Loucy (cell line): ENCODE measurements around the gene ALDH18A1.

ENCODE experiments used
- H2AFZ ChIP-seq: fragments of 200-600 bp; sonication (generic); 2 replicates; pipeline ENCODE4 v1.6.0; 2016; ENCODE audit warnings: antibody characterized with exemption, mild to moderate bottlenecking, low read length, moderate library complexity
- H3F3A ChIP-seq: fragments of 200-600 bp; 2 replicates; pipeline ENCODE4 v1.6.0; 2016; ENCODE audit warnings: antibody characterized with exemption, low read depth, mild to moderate bottlenecking
- H3K27me3 ChIP-seq: fragments of 200-600 bp; sonication (generic); 2 replicates; pipeline ENCODE4 v1.6.1; 2014; ENCODE audit warnings: low read length, mild to moderate bottlenecking; ENCODE audit not compliant: insufficient read depth, poor library complexity, severe bottlenecking
- H3K36me3 ChIP-seq: fragments of 200-600 bp; sonication (generic); 2 replicates; pipeline ENCODE4 v1.6.1; 2016; ENCODE audit warnings: low read length; ENCODE audit not compliant: insufficient read depth
- H3K4me1 ChIP-seq: fragments of 200-600 bp; sonication (generic); 2 replicates; pipeline ENCODE4 v1.5.1; 2014; ENCODE audit warnings: low read length, mild to moderate bottlenecking; ENCODE audit not compliant: insufficient read depth, poor library complexity, severe bottlenecking
- H3K4me2 ChIP-seq: fragments of 200-600 bp; sonication (generic); 2 replicates; pipeline ENCODE4 v1.6.0; 2014; ENCODE audit warnings: antibody characterized with exemption, low read length, low read depth, mild to moderate bottlenecking; ENCODE audit not compliant: poor library complexity, severe bottlenecking
- H3K4me3 ChIP-seq: fragments of 200-600 bp; sonication (generic); 2 replicates; pipeline ENCODE4 v1.5.1; 2014; ENCODE audit warnings: low read length, mild to moderate bottlenecking, mixed read lengths; ENCODE audit not compliant: poor library complexity, severe bottlenecking
- H3K79me2 ChIP-seq: fragments of 200-600 bp; sonication (generic); 2 replicates; pipeline ENCODE4 v1.6.1; 2014; ENCODE audit warnings: low read length; ENCODE audit not compliant: insufficient read depth
- H3K9ac ChIP-seq: fragments of 200-600 bp; sonication (generic); 2 replicates; pipeline ENCODE4 v1.6.0; 2014; ENCODE audit warnings: mild to moderate bottlenecking, low read depth, low read length, moderate library complexity; ENCODE audit not compliant: poor library complexity, severe bottlenecking
- H3K9me2 ChIP-seq: fragments of 200-600 bp; sonication (generic); replicated peaks from 2 replicates; pipeline ENCODE4 v1.6.1; 2016; ENCODE audit warnings: low read depth, low read length, mixed read lengths
- H3K9me3 ChIP-seq: fragments of 200-600 bp; sonication (generic); 2 replicates; pipeline ENCODE4 v1.6.1; 2014; ENCODE audit warnings: mild to moderate bottlenecking, antibody characterized with exemption, low read length, low read depth; ENCODE audit not compliant: insufficient read depth
- H4K20me1 ChIP-seq: fragments of 200-600 bp; sonication (generic); 2 replicates; pipeline ENCODE4 v1.6.0; 2014; ENCODE audit warnings: antibody characterized with exemption, low read length, mild to moderate bottlenecking; ENCODE audit not compliant: insufficient read depth, poor library complexity, severe bottlenecking
- CTCF ChIP-seq: fragments of 200-600 bp; sonication (generic); conservative IDR thresholded peaks from 2 replicates; pipeline ENCODE4 v1.5.1; 2014; ENCODE audit warnings: mild to moderate bottlenecking, antibody characterized with exemption, low read length
- EZH2phosphoT487 ChIP-seq: fragments of 200-600 bp; IDR thresholded peaks from 2 replicates; pipeline ENCODE4 v1.6.1; 2018; ENCODE audit warnings: antibody characterized with exemption, mild to moderate bottlenecking, moderate library complexity, borderline replicate concordance

ALDH18A1 gene

DNA sequence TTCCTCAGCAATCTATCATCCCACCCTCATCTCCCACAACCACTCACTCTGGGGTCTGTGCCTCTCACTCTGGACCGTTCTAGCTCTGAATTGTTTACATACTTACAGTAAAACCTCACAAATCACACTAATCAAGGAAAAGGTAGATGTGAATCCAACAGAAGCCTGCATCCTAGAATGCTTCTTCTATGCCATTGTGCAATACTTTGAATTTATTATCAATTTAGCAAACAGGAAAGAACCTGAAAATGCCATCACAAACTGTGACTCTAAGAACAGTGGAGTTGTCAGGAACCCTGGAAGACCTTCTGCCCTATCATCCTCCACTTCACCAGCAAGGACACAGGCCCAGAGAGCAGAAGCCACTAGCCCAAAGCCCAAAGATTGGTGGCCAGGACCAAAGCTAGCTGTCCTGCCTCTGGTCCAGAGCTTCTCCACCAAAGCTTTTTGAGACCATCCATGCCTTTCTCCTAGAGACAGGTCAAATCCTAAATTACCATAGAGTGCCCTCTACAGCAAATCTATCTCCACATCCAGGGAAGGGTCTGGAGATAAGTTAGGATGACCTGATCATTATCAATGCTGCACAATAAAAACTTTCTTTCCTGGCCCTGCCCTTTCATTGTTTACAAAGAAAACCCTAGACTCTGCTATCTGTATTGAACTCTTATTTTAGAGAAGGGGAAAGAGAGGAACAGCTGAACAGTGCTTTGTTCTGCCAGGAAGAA, 97.8 kb downstream of the ALDH18A1 start:
- H4K20me1 ChIP-seq: no peaks in the 10 kb centered on the region
- no peak overlapping the region for H3K9ac ChIP-seq
- no peaks in the 10 kb centered on the region for H3K27me3 ChIP-seq
- no peaks in the 10 kb centered on the region for H3K9me3 ChIP-seq
- no peaks in the 10 kb centered on the region for H3K36me3 ChIP-seq
- H3K79me2 ChIP-seq: no peaks in the 10 kb centered on the region
- TF ChIP-seq CTCF: no peak
- no peak for TF ChIP-seq EZH2phosphoT487
- no peaks in the 10 kb centered on the region for H3K9me2 ChIP-seq
- no peaks in the 10 kb centered on the region for H3K4me1 ChIP-seq
- H3K4me2 ChIP-seq: no peak overlapping the region
- no peak overlapping the region for H3K4me3 ChIP-seq
- no peaks in the 10 kb centered on the region for H3F3A ChIP-seq
- no peak overlapping the region for H2AFZ ChIP-seq

DNA sequence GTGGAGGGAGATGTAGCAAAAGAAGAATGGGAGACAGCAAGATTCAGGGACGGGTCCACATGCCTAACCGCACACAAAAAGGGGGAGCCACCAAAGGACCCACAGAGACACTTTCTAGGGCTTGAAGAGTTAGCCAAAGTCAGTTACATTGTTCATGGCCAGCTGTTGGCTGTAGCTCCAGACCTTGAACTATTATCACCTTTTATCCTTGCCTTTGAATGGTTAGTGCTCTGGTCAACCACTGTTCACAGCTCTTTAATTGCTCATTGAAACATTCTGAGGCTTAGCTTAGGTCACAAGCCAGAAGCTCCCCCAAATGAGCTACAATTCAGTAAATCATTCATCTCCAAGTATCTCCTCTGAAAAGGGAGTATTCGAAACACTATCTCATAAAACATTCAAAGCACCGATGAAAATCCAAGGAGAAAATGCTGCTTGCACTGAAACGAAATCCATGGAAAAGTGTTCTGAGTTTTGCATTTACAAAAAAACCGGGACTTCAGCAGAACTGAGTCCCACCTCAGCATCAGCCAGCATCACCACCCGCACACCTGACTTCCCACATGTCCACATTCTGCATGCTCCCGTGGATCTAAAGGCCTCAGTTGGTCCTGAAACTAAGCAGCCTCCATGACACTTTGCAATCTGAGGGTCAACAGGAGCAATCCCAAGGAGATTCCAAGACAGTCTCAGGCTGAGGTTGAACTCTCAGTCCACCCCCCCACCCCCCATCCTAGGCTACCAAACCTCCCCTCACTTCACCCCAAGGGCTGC, 99.3 kb downstream of the ALDH18A1 start:
- no peaks in the 10 kb centered on the region for H3K4me1 ChIP-seq
- no peak overlapping the region for H3K4me3 ChIP-seq
- H3K27me3 ChIP-seq: no peaks in the 10 kb centered on the region
- no peaks in the 10 kb centered on the region for H3F3A ChIP-seq
- no peaks in the 10 kb centered on the region for H3K79me2 ChIP-seq
- no peaks in the 10 kb centered on the region for H3K9me3 ChIP-seq
- H2AFZ ChIP-seq: no peak overlapping the region
- no peaks in the 10 kb centered on the region for H3K36me3 ChIP-seq
- H4K20me1 ChIP-seq: no peaks in the 10 kb centered on the region
- no peaks in the 10 kb centered on the region for H3K9me2 ChIP-seq
- no peak for TF ChIP-seq CTCF
- no peak for TF ChIP-seq EZH2phosphoT487
- no peak overlapping the region for H3K4me2 ChIP-seq
- H3K9ac ChIP-seq: no peak overlapping the region
